K562 (cell line): ENCODE measurements around the gene FGF9.

Source experiments
- CTCF ChIP-seq, 3 experiments: IDR thresholded peaks in 2 of 3; conservative IDR thresholded peaks in 1 of 3; 2 replicates each; pipeline ENCODE4 v1.5.1; 2011 to 2012; ENCODE audit warnings: low read length in 3 of 3, mild to moderate bottlenecking in 3 of 3, control low read depth in 2 of 3, improper control_type of control experiment in 1 of 3, inconsistent platforms in 1 of 3, low read depth in 1 of 3, mixed read lengths in 1 of 3, moderate library complexity in 1 of 3; ENCODE audit not compliant: insufficient read depth in 2 of 3
- E2F6 ChIP-seq, 2 experiments: IDR thresholded peaks; 2 replicates each; pipeline ENCODE4 v1.6.1; 2011; ENCODE audit warnings: borderline replicate concordance in 1 of 2, control low read depth in 1 of 2, low read depth in 1 of 2, low read length in 1 of 2, mild to moderate bottlenecking in 1 of 2, mixed read lengths in 1 of 2, moderate library complexity in 1 of 2; ENCODE audit not compliant: insufficient read depth in 1 of 2, insufficient read length in 1 of 2, poor library complexity in 1 of 2, severe bottlenecking in 1 of 2; ENCODE audit errors: extremely low read depth in 1 of 2
- KDM4B ChIP-seq, 2 experiments: fragments of 450-650 bp in 1 of 2; sonication (generic) in 1 of 2; IDR thresholded peaks; 2 replicates each; pipeline ENCODE4 v1.6.1; 2016 to 2017; ENCODE audit warnings: borderline replicate concordance in 2 of 2, antibody characterized with exemption in 1 of 2, low read depth in 1 of 2, mild to moderate bottlenecking in 1 of 2
- RNF219 ChIP-seq: fragments of 250-450 bp; sonication (Bioruptor Pico); IDR thresholded peaks from 2 replicates; pipeline ENCODE4 v1.5.0; 2022; ENCODE audit warnings: mild to moderate bottlenecking
- TEAD4 ChIP-seq, 2 experiments: sonication (generic) in 1 of 2; formaldehyde crosslinking in 1 of 2; IDR thresholded peaks; 2 replicates each; pipeline versions ENCODE4 v1.6.1 to v1.8.0; 2012 to 2022; ENCODE audit warnings: borderline replicate concordance in 1 of 2, inconsistent platforms in 1 of 2, low read length in 1 of 2, mild to moderate bottlenecking in 1 of 2, missing genetic modification reagents in 1 of 2
- ZBTB17 ChIP-seq: fragments of 450-650 bp; formaldehyde crosslinking; IDR thresholded peaks from 2 replicates; pipeline ENCODE4 v1.4.0; 2020; ENCODE audit warnings: mild to moderate bottlenecking

- TF ChIP-seq RNF219 (no peak), ZBTB17 (CRISPR knock-in tag) (no peak), KDM4B (IDR thresholded peaks at IDR 0.05; ENCODE audit: borderline replicate concordance in 2 of 2, low read depth in 1 of 2) (no peak), CTCF (IDR thresholded peaks at IDR 0.05 in 2 of 3, conservative IDR thresholded peaks at IDR 0.05 in 1 of 3; ENCODE audit: insufficient read depth in 2 of 3, low read depth in 1 of 3, low read length in 3 of 3) (no peak), E2F6 (IDR thresholded peaks at IDR 0.05; ENCODE audit: borderline replicate concordance in 1 of 2, extremely low read depth in 1 of 2, insufficient read depth in 1 of 2, insufficient read length in 1 of 2, low read depth in 1 of 2, low read length in 1 of 2, poor library complexity in 1 of 2, severe bottlenecking in 1 of 2) (no peak), TEAD4 (IDR thresholded peaks at IDR 0.05; ENCODE audit: low read length) (no peak), TEAD4 (CRISPR knock-in tag; IDR thresholded peaks at IDR 0.05; ENCODE audit: borderline replicate concordance) (no peak)
Observed at GRCh38 chr13:21707586-21707985, 36.7 kb downstream of the FGF9 start.
